ENCODE measurements around the gene LRRD1. TPM values are rescaled to one million over a fixed set of nuclear protein-coding genes. Genes with fewer than 3 reads are reported as not detected.
A peak's percentile ranks its signal among the peaks of the same experiment; 100 is the strongest.
"Not testable (repeated sequence)": the region's sequence is repeated elsewhere in the genome, so short reads cannot be mapped to it uniquely, and the experiment has no call there.

LRRD1 gene
- total and polyA plus RNA-seq, 9 of the 15 experiments (the other 6 are each of a cell fraction or from before 2014, with no cell fraction given), result 0.07 to 0.15 TPM; not detected in 7

DNA sequence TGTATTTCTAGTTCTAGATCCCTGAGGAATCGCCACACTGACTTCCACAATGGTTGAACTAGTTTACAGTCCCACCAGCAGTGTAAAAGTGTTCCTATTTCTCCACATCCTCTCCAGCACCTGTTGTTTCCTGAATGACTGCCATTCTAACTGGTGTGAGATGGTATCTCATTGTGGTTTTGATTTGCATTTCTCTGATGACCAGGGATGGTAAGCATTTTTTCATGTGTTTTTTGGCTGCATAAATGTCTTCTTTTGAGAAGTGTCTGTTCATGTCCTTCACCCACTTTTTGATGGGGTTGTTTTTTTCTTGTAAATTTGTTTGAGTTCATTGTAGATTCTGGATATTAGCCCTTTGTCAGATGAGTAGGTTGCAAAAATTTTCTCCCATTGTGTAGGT, 5.4 kb upstream of the LRRD1 start:
- H3K36me3 ChIP-seq (ENCODE audit: control insufficient read depth, insufficient read depth, low read length); ATAC-seq; CTCF ChIA-PET (ENCODE audit: low intra/inter-chr PET ratio); H3K27ac ChIP-seq (ENCODE audit: extremely low read depth, low read depth, low read length); H3K9me3 ChIP-seq (replicated peaks; ENCODE audit: control insufficient read depth, insufficient read depth, low read depth, low read length); BruUV-seq (replicated peaks); H3K79me2 ChIP-seq (ENCODE audit: control insufficient read depth, insufficient read depth, low read length); H3K9ac ChIP-seq (ENCODE audit: insufficient read depth in 1 of 2, low read depth in 2 of 2, low read length in 2 of 2); H3K4me3 ChIP-seq; FAIRE-seq; H3K4me2 ChIP-seq (ENCODE audit: insufficient read depth, low read length); H2AFZ ChIP-seq (ENCODE audit: low read depth, low read length); DNase-seq (ENCODE audit: extremely low read depth in 1 of 4, low spot score in 3 of 4); POLR2A ChIA-PET; H3K9me1 ChIP-seq (ENCODE audit: control insufficient read depth, insufficient read depth, low read length); intact Hi-C loops (cut with micrococcal nuclease); in situ Hi-C loops (cut with MboI); H4K20me1 ChIP-seq (replicated peaks; ENCODE audit: control insufficient read depth, insufficient read depth, low read length); H3K27me3 ChIP-seq (ENCODE audit: control insufficient read depth in 2 of 2, insufficient read depth in 2 of 2, low read length in 2 of 2); H3K4me1 ChIP-seq (replicated peaks in 1 of 2; ENCODE audit: control insufficient read depth in 2 of 2, insufficient read depth in 2 of 2, low read length in 2 of 2): not testable (repeated sequence)
- TF ChIP-seq, protein P1, sequence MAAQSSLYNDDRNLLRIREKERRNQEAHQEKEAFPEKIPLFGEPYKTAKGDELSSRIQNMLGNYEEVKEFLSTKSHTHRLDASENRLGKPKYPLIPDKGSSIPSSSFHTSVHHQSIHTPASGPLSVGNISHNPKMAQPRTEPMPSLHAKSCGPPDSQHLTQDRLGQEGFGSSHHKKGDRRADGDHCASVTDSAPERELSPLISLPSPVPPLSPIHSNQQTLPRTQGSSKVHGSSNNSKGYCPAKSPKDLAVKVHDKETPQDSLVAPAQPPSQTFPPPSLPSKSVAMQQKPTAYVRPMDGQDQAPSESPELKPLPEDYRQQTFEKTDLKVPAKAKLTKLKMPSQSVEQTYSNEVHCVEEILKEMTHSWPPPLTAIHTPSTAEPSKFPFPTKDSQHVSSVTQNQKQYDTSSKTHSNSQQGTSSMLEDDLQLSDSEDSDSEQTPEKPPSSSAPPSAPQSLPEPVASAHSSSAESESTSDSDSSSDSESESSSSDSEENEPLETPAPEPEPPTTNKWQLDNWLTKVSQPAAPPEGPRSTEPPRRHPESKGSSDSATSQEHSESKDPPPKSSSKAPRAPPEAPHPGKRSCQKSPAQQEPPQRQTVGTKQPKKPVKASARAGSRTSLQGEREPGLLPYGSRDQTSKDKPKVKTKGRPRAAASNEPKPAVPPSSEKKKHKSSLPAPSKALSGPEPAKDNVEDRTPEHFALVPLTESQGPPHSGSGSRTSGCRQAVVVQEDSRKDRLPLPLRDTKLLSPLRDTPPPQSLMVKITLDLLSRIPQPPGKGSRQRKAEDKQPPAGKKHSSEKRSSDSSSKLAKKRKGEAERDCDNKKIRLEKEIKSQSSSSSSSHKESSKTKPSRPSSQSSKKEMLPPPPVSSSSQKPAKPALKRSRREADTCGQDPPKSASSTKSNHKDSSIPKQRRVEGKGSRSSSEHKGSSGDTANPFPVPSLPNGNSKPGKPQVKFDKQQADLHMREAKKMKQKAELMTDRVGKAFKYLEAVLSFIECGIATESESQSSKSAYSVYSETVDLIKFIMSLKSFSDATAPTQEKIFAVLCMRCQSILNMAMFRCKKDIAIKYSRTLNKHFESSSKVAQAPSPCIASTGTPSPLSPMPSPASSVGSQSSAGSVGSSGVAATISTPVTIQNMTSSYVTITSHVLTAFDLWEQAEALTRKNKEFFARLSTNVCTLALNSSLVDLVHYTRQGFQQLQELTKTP (IDR thresholded peaks at IDR 0.05; ENCODE audit: low read depth in 1 of 2, partially characterized antibody in 2 of 2), result peak in 1 of 2 experiments; percentile 81
- WGBS (ENCODE audit: insufficient coverage, low coverage, missing lambda C conversion rate), result 14% methylated on average over 1 of the region's 1 CpG

Data from K562 (cell line).